ENCODE data around the gene VAV2. TPM values are rescaled to one million over a fixed set of nuclear protein-coding genes. Genes with fewer than 3 reads are reported as not detected.

VAV2 gene
- total RNA-seq, 1 donor from 2014 or later, result 18.7 TPM

DNA sequence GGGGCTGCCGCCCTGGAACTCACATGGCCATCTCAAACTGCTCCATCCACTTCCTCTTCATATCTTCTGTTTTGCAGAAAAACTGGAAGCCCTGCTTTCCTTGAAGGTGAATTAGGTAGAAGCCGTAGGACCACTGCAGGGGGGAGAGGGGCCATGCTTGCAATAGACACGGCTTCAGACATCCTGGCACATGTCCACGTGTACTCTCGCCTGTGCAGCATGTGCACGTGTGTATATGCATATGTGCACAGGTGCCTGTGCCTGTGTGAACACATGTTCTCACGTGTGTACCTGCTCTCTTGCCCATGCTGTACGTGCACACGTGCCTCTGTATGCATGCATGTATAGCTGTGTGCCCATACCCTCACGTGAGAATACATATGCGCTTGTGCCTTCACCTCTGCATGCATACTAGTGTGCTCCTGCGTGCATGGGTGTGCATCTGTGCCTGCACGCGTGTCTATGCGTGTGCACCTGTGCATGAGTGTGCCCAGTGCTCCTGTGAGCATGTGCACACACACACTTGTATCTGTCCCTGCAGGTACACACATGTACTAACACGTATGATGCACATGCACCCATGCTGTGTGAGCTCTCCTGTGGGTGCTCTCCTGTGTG lies 206.3 kb downstream of the VAV2 start:
- H3K4me3 ChIP-seq (ENCODE audit: low read depth, low read length), result no peak overlapping the region
- TF ChIP-seq, protein P1, sequence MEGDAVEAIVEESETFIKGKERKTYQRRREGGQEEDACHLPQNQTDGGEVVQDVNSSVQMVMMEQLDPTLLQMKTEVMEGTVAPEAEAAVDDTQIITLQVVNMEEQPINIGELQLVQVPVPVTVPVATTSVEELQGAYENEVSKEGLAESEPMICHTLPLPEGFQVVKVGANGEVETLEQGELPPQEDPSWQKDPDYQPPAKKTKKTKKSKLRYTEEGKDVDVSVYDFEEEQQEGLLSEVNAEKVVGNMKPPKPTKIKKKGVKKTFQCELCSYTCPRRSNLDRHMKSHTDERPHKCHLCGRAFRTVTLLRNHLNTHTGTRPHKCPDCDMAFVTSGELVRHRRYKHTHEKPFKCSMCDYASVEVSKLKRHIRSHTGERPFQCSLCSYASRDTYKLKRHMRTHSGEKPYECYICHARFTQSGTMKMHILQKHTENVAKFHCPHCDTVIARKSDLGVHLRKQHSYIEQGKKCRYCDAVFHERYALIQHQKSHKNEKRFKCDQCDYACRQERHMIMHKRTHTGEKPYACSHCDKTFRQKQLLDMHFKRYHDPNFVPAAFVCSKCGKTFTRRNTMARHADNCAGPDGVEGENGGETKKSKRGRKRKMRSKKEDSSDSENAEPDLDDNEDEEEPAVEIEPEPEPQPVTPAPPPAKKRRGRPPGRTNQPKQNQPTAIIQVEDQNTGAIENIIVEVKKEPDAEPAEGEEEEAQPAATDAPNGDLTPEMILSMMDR (conservative IDR thresholded peaks at IDR 0.05; ENCODE audit: low read depth, low read length), result no peak
- DNase-seq (ENCODE audit: low read depth), result no peak

DNA sequence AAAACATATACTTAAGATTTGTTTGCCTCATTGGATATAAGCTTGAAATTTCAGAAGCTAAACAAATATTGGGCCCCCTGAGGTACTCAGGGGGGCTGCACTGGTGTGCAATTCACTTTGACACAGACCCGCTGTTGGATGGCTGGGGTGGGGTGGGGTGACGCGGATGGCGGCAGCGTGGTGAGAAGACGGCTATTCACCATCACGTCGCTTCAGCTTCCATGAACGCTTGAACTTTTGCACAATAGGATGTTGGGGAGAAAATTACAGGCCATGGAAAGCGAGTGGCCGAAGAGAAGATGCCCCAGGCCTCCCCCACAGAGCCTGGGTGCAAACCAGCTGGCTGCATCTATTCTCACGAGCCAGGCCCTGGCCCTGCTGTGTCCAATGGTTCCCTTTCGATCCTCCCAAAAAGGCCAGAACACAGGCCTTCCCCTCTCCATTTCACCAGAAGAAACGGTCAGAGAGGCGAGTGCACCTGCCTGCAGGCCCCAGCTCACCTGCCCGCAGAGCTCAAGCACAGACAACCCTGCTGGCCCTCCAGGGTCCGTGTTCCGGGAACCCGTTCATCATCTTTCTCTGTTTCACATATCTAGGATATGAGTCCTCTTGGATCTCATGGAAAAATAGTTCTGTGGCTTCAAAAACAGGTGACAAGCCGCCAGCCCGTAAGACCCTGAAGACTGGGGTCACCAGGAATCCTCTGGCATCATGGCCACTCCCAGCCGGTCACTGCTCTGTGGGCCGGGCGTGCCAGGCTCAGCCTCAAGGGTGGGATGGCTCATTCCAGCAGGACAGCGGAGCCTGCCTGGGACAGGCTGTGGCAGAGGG lies 207.2 kb downstream of the VAV2 start:
- TF ChIP-seq, protein P1 (conservative IDR thresholded peaks at IDR 0.05; ENCODE audit: low read depth, low read length), result no peak
- DNase-seq (ENCODE audit: low read depth), result no peak
- H3K4me3 ChIP-seq (ENCODE audit: low read depth, low read length), result no peak overlapping the region

DNA sequence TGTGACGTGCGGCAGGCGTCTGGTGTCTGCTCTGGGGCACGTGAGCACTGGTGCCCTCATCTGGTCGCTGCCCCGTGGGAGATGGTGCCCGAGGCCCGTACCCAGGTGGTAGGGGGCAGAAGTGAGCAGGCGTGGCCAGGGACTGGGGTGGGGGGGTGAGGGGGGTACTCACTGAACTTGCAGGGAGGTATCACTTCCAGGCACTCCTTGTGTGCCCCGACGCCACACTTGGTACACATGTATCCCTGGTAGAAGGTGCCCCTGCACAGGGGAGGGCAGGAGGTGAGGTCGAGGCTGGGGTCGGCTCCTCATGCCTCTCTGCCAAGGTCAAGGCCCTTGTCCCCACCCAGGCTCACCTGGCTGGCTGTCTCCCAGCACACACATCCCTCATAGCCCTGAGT lies 208.8 kb downstream of the VAV2 start:
- TF ChIP-seq, protein P1 (conservative IDR thresholded peaks at IDR 0.05; ENCODE audit: low read depth, low read length), result no peak
- no peak overlapping the region for H3K4me3 ChIP-seq (ENCODE audit: low read depth, low read length)
- no peak for DNase-seq (ENCODE audit: low read depth)

DNA sequence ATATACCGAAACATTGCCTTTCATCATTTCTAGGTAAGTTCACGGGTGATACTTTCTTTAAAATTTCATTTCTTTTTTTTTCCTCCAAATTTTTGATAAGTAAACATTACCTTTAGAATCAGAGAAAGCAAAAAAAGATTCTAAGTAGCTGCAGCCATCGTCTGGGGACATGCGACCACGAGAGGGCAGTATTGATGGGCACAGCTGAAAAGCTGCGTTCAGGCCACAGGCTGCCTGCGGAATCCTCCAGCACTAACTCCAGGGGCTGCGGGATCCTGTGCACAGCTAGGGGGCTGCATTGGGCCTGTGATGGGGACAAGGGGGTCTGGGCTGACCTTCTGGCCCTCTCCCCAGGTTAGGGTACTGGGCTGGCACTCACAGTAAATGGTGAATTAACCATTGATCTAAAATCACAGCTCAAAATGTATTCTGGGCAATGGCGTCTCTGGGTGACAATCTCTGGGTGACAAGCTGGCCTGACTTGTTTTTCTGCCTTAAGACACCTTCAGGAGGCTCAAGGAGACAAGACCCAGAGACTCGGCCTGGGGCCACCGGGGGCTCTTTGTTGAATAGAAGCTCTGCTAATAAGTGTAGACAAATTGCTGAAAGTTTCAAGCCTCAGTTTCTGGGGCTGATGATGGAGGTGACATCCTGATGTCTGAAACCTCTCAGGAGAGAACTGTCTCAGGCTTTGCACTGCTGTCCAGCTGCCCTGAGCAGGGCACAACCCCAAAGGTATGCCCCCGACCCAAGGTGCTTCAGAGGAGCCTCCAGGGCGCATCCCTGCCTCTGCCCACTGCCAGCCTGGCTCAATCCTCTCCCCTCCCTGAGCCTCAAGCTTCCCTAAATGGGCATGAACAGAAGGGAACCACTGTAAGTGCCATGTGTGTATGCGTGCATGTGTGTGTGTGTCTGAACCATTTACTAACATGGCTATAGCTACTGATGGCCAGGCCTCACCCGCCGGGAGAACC lies 209.7 kb downstream of the VAV2 start:
- no peak overlapping the region for H3K4me3 ChIP-seq (ENCODE audit: low read depth, low read length)
- DNase-seq (ENCODE audit: low read depth), result no peak
- TF ChIP-seq, protein P1 (conservative IDR thresholded peaks at IDR 0.05; ENCODE audit: low read depth, low read length), result peak; percentile 84

DNA sequence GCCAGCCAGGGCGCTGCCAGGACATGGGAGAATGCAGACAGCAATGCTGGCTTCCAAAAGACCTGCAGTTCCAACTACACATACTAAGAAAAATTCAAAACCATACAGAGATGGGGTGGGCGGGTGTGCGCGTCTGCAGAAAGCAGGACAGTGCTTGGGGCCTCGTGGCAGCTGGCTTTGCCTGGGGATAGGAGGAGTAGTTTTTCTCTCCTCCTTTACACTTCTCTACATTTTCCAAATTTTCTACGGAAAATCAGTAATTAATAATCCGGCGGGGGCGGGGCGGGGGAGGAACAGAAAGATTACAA lies 210.3 kb downstream of the VAV2 start:
- no peak for DNase-seq (ENCODE audit: low read depth)
- TF ChIP-seq, protein P1 (conservative IDR thresholded peaks at IDR 0.05; ENCODE audit: low read depth, low read length), result no peak
- no peak overlapping the region for H3K4me3 ChIP-seq (ENCODE audit: low read depth, low read length)

DNA sequence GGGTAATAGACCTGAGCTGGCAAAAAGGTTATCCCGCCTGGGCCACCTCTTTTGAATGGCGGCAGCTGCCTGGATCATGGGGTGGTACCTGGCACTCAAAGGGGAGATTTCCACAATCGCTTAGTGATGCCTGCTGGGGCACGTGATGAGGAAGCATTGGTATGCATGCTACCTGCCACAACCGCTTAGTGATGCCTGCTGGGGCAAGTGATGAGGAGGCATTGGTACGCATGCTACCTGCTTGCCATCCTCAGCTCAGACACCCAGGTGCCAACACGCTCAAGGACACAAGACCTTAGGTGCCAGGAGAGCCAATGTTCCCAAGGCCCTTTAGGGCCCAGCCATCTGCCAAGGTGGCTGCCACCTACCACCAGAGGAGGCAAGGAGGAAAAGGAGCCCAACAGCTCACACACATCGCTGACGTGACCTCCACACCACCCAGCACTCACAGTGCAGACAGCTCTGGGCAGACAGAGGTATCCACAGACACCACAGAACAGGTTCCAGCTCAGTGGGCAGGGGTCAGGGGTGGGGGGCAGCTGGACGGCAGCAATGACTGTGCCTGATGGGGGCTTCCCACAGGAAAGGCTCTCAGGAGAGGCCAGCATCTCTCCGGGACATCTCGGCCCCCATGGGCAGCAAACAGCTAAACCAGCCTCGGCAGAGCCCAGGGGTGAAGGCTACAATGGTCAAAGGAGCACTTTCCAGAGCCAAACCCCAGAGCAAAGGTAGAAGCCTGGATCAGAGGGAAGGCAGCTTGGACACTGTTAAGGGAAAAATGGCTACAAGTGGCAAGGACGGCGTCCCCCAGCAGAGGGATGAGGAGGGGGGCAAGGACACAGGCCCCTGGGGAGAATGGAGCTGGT lies 210.9 kb downstream of the VAV2 start:
- no peak overlapping the region for H3K4me3 ChIP-seq (ENCODE audit: low read depth, low read length)
- no peak for DNase-seq (ENCODE audit: low read depth)
- TF ChIP-seq, protein P1 (conservative IDR thresholded peaks at IDR 0.05; ENCODE audit: low read depth, low read length), result no peak

All from epithelial cell of proximal tubule (primary cell).